Pancreas (tissue), 10 donors: ENCODE data around the gene ACRBP. TPM values are rescaled to one million over a fixed set of nuclear protein-coding genes. Genes with fewer than 3 reads are reported as not detected.

Source experiments
- ATAC-seq, 4 donors: fragments of 200-7000 bp; cut with Tn5 transposase; one replicate each; pipeline versions ENCODE4 v1.8.0 to v1.9.1; 2020; ENCODE audit warnings: mild to moderate bottlenecking in 4 of 4, moderate library complexity in 4 of 4
- DNase-seq, 6 donors: peaks; one replicate each; pipeline ENCODE4 v3.0.0-alpha.2; 2020
- FAIRE-seq: peaks from 2 replicates; lab custom pipeline; 2012; peaks lifted over from hg19 to GRCh38; lab: Jason Lieb, UNC
- H3K27ac ChIP-seq, 4 donors: fragments of 200-600 bp; sonication (generic); 1 replicate in 3 of 4; 2 replicates in 1 of 4; pipeline versions ENCODE4 v1.5.0 to v1.8.0; 2020
- H3K27me3 ChIP-seq, 4 donors: fragments of 200-600 bp; one replicate each; pipeline ENCODE4 v1.8.0; 2021
- H3K36me3 ChIP-seq, 3 donors: fragments of 200-600 bp; sonication (generic) in 1 of 3; one replicate each; pipeline versions ENCODE4 v1.5.0 to v1.8.0; 2020 to 2021
- H3K4me1 ChIP-seq, 3 donors: fragments of 200-600 bp; one replicate each; pipeline ENCODE4 v1.8.0; 2021
- H3K4me3 ChIP-seq, 4 donors: fragments of 200-600 bp; sonication (generic) in 2 of 4; one replicate each; pipeline versions ENCODE4 v1.5.0 to v1.8.0; 2020 to 2021
- H3K9me3 ChIP-seq, 4 donors: fragments of 200-600 bp; one replicate each; pipeline ENCODE4 v1.8.0; 2021
- CTCF ChIP-seq, 4 donors: fragments of 200-600 bp; sonication (generic) in 3 of 4; IDR thresholded peaks; one replicate each; pipeline versions ENCODE4 v1.5.0 to v1.8.0; 2021; ENCODE audit warnings: antibody characterized with exemption in 4 of 4
- WGBS, 2 donors: extraction: QIAGEN DNeasy Blood & Tissue Kit; methylation state at CpG; one replicate each; pipeline ENCODE4 v1.1.7; 2013; 5-methylcytosine and 5-hydroxymethylcytosine counted together
- intact Hi-C, 3 donors: fragments of 100-400 bp; cut with DNase I; formaldehyde crosslinking; loops; one replicate each; pipeline versions ENCODE4 v1.11.1 to v1.14.2; 2022
- polyA plus RNA-seq, 2 donors: library from polyadenylated mRNA; stranded (reverse); fragments of 200-250 nt; gene quantifications; one replicate each; pipeline ENCODE4 v1.2.3, GENCODE V29; 2013
- total RNA-seq, 6 donors: library from RNA; stranded (reverse); fragmentation: NEBNext Ultra II Directional in 4 of 6; extraction: Animal tissue kit (Norgen Biotek cat#: 25700) in 4 of 6; gene quantifications; one replicate each; pipeline versions ENCODE4 v1.2.1 to v1.2.4, GENCODE V29; 2021 to 2023
- donor health status: healthy with polysubstance abuse.
- donor health status: DM: no; HTN: no; CAD: no; lungs with moderate emphysema.
- donor health status: DM: no; HTN: no; CAD: no.
- donor health status: control.
- donor health status: control.
- donor health status: Bipolar disorder and iron deficiency.
- donor health status: DM: yes; HTN: yes; CAD: no.
- donor health status: DM: no; HTN: no; CAD: no.
- donor health status: DM: no; HTN: no; CAD: no.
- donor health status: DM: yes; HTN: yes; CAD: no.

ACRBP gene
- total and polyA plus RNA-seq, 8 donors, result 1.2 to 4.1 (median 1.8) TPM

- FAIRE-seq, result no peak
- Histone ChIP-seq H3K27ac (no peak overlapping the region), H3K4me3 (no peak overlapping the region), H3K27me3 (no peaks in the 10 kb centered on the region), H3K36me3 (peaks cover 0 to 25% (median 19%) of the 10 kb centered on the region in 3 donors), H3K4me1 (no peaks in the 10 kb centered on the region), H3K9me3 (no peaks in the 10 kb centered on the region)
- intact Hi-C loops, result no loop called here
- no peak for DNase-seq
- TF ChIP-seq CTCF (IDR thresholded peaks at IDR 0.05), result no peak
- 75 to 96% methylated on average over 1 of the region's 1 CpG for WGBS, 2 donors
- no peak for ATAC-seq
Measured at GRCh38 chr12:6653342-6653741, 6.1 kb upstream of the ACRBP start.

- ATAC-seq, result no peak
- DNase-seq, result peak in 1 of 6 donors; percentile 18
- intact Hi-C loops, result no loop called here
- 89 to 90% methylated on average over 11 to 12 of the region's 12 CpGs for WGBS, 2 donors
- H3K27ac ChIP-seq, result no peak overlapping the region
- no peak for TF ChIP-seq CTCF (IDR thresholded peaks at IDR 0.05)
- no peaks in the 10 kb centered on the region for H3K27me3 ChIP-seq
- H3K4me3 ChIP-seq, result no peak overlapping the region
- no peak for FAIRE-seq
- no peaks in the 10 kb centered on the region for H3K4me1 ChIP-seq
- H3K9me3 ChIP-seq, result no peaks in the 10 kb centered on the region
- H3K36me3 ChIP-seq, result peaks cover 0 to 25% (median 18%) of the 10 kb centered on the region in 3 donors
Measured at GRCh38 chr12:6652391-6652790, 5.2 kb upstream of the ACRBP start.

- no peaks in the 10 kb centered on the region for H3K27me3 ChIP-seq
- no peaks in the 10 kb centered on the region for H3K4me1 ChIP-seq
- no peak overlapping the region for H3K27ac ChIP-seq
- no peak for FAIRE-seq
- intact Hi-C loops, result no loop called here
- ATAC-seq, result no peak
- no peaks in the 10 kb centered on the region for H3K9me3 ChIP-seq
- DNase-seq, result no peak
- H3K36me3 ChIP-seq, result peaks cover 0 to 20% (median 16%) of the 10 kb centered on the region in 3 donors
- TF ChIP-seq CTCF (IDR thresholded peaks at IDR 0.05), result no peak
- H3K4me3 ChIP-seq, result no peak overlapping the region
- WGBS, 2 donors, result 86 to 91% methylated on average over 8 of the region's 8 CpGs
Measured at GRCh38 chr12:6650832-6651231, 3.6 kb upstream of the ACRBP start.

GRCh38 chr12:6646276-6647082 lies 753 bp downstream of the ACRBP start:
- DNase-seq (peak in 1 of 6 donors; percentile 19), ATAC-seq (peak; percentile 18 to 40 (median 28)), FAIRE-seq (no peak)
- Histone ChIP-seq H3K4me1 (no peaks in the 10 kb centered on the region), H3K27ac (peak overlapping the region in 1 of 4 donors; percentile 24), H3K9me3 (no peaks in the 10 kb centered on the region), H3K4me3 (peak overlapping the region; percentile 21 to 48 (median 40)), H3K36me3 (peaks cover 0 to 9% (median 7%) of the 10 kb centered on the region in 3 donors), H3K27me3 (no peaks in the 10 kb centered on the region)
- no peak for TF ChIP-seq CTCF (IDR thresholded peaks at IDR 0.05)
- intact Hi-C loops, result no loop called here
- 49 to 61% methylated on average over 28 of the region's 28 CpGs for WGBS, 2 donors

GRCh38 chr12:6644903-6645302 lies 2.3 kb downstream of the ACRBP start:
- no peak for ATAC-seq
- Histone ChIP-seq H3K4me1 (no peaks in the 10 kb centered on the region), H3K27me3 (no peaks in the 10 kb centered on the region), H3K9me3 (no peaks in the 10 kb centered on the region), H3K36me3 (no peaks in the 10 kb centered on the region), H3K27ac (peak overlapping the region in 1 of 4 donors; percentile 21), H3K4me3 (no peak overlapping the region)
- no peak for TF ChIP-seq CTCF (IDR thresholded peaks at IDR 0.05)
- intact Hi-C loops, result no loop called here
- no peak for FAIRE-seq
- WGBS, 2 donors, result 27 to 29% methylated on average over 5 of the region's 5 CpGs
- DNase-seq, result peak in 1 of 6 donors; percentile 29
